GM18508 (cell line): ENCODE data around the gene COMMD1.
"Not testable (repeated sequence)": the region's sequence is repeated elsewhere in the genome, so short reads cannot be mapped to it uniquely, and the experiment has no call there.

Experiments
- ATAC-seq: cut with Tn5 transposase; IDR thresholded peaks from one replicate; pipeline ENCODE4 v1.9.1; 2021; ENCODE audit warnings: moderate number of reproducible peaks; ENCODE audit not compliant: insufficient read depth, unreplicated experiment

COMMD1 gene

GRCh38 chr2:61922714-61923113 is 17.2 kb downstream of the COMMD1 start:
- no peak for ATAC-seq

- ATAC-seq: no peak
Observed at GRCh38 chr2:61924895-61925663, 19.6 kb downstream of the COMMD1 start.

- ATAC-seq: no peak
Observed at GRCh38 chr2:61926531-61927477, 21.3 kb downstream of the COMMD1 start.

- ATAC-seq: no peak
Observed at GRCh38 chr2:61928826-61929461, 23.5 kb downstream of the COMMD1 start.

- ATAC-seq: no peak
Observed at GRCh38 chr2:61937098-61937497, 31.6 kb downstream of the COMMD1 start.

DNA sequence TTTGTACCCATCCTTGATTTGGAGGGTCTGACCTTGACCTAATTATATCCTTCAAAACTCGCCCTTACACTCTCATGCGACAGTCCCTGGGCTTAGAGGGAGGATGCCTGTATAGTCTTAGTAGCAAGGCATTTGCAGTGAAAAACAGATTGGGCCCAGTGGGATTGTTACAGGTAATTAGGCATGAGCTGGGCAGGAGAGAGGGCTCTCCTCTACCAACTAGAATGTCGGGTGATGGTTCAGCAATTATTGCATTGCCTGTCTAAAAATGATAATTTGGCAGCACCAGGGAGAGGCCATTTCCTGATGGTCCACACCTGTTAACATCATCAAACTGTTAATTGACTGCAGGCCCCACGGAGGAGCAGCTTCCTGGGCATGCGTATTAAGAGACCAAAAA is 32.4 kb downstream of the COMMD1 start:
- ATAC-seq: no peak

GRCh38 chr2:61938511-61938910 is 33.0 kb downstream of the COMMD1 start:
- ATAC-seq: no peak

DNA sequence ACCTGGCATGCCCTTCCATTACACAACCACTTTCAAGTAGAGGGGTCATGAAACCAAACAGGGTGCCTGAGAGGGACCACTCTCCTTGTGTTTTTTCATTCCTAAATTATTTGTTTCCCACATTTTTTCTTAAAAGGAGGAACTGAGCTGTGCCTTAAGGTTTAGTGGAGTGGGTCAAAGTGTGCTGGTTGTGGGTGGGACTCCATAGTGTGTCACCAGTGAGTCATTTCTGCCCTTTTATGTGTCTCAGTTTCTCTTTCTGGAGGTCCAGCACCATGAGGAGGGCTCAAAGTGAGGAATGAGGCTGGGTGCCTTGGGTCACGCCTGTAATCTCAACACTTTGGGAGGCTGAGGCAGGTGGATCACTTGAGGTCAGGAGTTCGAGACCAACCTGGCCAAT is 37.8 kb downstream of the COMMD1 start:
- ATAC-seq: no peak

DNA sequence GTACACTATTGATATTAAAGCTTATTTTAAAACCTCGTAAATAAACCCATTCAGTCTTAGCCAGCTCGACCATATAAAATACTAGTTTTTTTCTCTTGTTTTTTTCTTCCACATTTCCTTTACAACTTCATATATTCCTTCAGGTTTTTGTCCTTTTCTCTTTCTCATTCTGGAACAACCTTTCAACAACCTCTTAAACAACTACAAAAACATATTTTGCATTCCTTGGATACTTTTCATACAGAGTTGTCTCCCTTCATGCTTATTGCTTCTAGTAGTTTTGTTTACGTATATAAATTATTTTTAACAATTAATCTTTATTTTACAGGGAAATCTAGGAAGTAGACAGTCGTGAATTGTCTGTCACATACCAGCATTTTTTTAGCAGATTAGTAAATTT is 41.2 kb downstream of the COMMD1 start:
- no peak for ATAC-seq

DNA sequence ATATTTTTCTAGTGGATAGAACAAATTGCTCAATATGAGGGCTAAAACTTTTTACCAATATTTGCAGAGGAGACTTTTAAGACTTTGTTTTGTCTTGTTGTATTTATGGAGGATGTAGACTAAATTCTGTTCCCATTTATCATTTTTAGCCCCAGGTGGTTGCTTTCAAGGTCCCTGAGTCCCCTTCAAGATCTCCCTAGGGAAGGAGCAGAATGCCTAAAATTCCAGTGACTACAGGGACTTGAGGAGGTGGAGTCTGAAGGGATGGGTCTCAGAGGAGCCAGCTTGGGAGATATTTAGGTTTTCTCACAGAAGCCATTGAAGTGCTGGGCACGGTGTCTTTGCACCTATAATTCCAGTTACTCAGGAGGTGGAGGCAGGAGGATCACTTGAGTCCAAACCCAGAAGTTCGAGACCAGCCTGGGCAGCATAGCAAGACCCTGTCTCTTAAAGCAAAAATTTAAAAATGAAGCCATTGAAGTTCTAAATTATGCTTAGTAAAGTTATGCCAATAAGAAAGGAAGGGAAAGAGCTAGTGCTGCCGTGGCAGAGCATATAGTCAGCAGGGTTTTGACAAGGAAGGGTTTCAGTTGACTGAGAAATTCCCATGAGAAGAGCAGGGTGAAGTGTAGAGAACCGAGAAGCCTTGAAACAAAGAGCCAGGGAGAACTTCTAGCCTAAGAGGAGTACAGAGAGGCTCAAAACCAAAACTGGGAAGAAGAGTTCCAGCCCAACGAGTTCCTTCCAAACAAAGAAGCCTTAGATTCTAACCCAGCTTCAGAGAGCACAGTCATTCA is 43.4 kb downstream of the COMMD1 start:
- ATAC-seq: no peak

GRCh38 chr2:61949458-61949713 is 43.9 kb downstream of the COMMD1 start:
- ATAC-seq: no peak

- ATAC-seq: no peak
Observed at GRCh38 chr2:61949714-61950560, 44.5 kb downstream of the COMMD1 start.

GRCh38 chr2:61950571-61951315 is 45.3 kb downstream of the COMMD1 start:
- ATAC-seq: no peak

DNA sequence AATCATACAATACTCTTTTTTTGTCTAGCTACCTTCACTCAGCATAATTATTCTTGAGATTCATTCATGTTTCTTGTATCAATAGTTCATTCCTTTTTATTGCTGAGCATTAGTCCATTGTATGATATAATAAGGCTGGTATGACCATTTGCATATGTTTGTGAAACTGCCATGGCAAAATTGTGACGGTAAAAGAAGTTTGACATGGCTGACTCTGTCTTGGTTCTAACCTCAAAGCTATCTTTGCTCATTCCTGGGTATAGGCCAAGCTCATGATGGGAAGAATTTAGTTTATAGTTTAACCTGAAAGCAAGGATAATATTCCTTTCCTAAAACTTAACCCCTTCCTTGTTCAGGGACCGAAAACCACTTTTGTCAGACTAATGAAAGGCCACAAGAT is 46.4 kb downstream of the COMMD1 start:
- no peak for ATAC-seq

DNA sequence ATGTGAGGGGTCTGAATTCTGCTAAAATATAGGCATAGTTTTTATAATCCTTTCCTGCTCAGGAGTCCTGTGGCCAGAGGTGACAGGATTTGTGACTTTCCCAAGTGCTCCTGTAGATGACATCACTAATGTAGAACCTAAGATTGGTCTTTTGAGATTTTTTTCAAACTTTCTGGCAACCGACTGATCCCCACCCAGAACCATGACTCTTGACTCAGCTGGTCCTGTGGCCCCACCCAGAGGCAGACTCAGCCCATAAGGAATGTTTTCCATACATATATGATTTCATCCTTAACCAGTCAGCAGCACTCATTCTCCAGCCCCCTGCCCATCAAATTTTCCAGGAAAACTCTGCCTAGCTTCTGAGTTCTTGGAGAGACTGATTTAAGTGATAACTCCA is 46.8 kb downstream of the COMMD1 start:
- no peak for ATAC-seq

DNA sequence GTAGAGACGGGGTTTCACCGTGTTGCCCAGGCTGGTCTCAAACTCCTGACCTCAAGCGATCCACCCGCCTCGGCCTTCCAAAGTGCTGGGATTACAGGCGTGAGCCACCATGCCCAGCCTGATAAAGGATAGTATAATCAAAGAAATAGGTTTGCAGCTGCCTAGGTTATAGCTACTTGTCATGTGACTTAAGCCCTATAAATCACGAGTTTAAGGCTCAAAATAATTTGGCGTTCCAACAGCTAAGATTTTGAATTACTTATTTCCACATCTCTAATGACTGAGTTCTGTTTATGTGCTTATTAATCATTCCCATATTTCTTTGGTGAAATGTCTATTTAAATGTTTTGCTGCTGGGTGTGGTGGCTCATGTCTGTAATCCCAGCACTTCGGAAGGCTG is 49.4 kb downstream of the COMMD1 start:
- not testable (repeated sequence) for ATAC-seq

DNA sequence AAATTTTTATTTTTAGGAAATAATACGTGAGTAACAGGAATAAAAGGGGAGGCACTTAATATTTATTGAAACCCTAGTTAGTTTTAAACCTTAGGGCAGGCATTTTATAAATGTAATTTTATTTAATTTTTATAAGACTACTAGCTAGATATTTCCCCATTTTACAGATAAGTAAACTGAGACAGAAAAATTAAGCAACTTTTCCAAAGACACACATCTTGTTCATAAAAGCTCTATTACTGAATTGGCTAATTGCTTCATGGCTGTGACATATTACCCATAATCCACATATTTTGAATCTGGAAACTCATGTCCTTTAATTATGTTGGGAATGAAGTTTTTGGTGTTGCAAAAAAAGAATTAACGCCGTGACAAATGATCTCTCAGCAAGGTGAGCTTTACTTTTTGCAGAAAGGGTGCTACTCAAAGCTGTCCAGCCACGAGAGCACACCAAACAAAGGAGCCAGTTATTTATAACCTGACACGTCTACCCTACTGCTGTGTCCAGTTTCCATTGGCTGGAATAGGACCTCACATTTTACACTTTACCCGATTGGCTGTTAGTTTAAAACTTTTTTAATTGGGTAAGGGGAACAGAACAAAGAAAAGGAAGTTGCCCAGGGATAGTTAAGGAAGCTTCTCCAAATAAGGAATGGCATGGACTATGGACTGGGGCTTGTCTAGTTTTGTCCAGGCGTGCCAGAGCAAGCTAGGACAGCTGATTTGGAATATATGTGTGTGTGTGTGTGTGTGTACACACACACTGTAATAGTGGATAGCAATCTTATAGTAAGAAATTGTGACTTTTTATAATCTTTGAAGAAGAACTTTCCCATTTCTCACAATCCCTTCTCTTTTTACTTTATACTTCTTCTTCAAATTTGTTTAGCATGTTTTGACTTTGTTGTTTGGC is 54.2 kb downstream of the COMMD1 start:
- no peak for ATAC-seq
